Tibial artery (tissue), 4 donors: Measurements from ENCODE around the gene ADAM19.

Experiments used
- DNase-seq, 2 donors: peaks; one replicate each; pipeline ENCODE4 v3.0.0-alpha.2; 2019
- H3K27ac ChIP-seq, 2 donors: fragments of 200-600 bp; sonication (generic) in 1 of 2; 1 replicate in 1 of 2; 2 replicates in 1 of 2; pipeline ENCODE4 v1.5.1; 2018 to 2019; ENCODE audit warnings: mild to moderate bottlenecking in 1 of 2
- H3K27me3 ChIP-seq, 2 donors: fragments of 200-600 bp; sonication (generic) in 1 of 2; one replicate each; pipeline versions ENCODE4 v1.5.1 to v1.6.0; 2016 to 2019
- H3K36me3 ChIP-seq, 3 donors: fragments of 200-600 bp; sonication (generic) in 2 of 3; one replicate each; pipeline ENCODE4 v1.5.1; 2016 to 2019; ENCODE audit warnings: mild to moderate bottlenecking in 2 of 3
- H3K4me1 ChIP-seq, 4 donors: fragments of 200-600 bp; sonication (generic) in 2 of 4; 1 replicate in 3 of 4; 2 replicates in 1 of 4; pipeline ENCODE4 v1.5.1; 2016 to 2019
- H3K4me3 ChIP-seq, 2 donors: fragments of 200-600 bp; sonication (generic) in 1 of 2; 1 replicate in 1 of 2; 2 replicates in 1 of 2; pipeline ENCODE4 v1.5.1; 2018 to 2019; ENCODE audit warnings: mild to moderate bottlenecking in 2 of 2
- H3K9me3 ChIP-seq, 3 donors: fragments of 200-600 bp; sonication (generic) in 1 of 3; one replicate each; pipeline ENCODE4 v1.5.1; 2016 to 2019
- CTCF ChIP-seq, 2 experiments: fragments of 200-600 bp in 1 of 2; fragments of 450-650 bp in 1 of 2; IDR thresholded peaks; one replicate each; pipeline ENCODE4 v1.5.1; 2017 to 2019; ENCODE audit warnings: antibody characterized with exemption in 2 of 2, mild to moderate bottlenecking in 1 of 2, moderate library complexity in 1 of 2
- intact Hi-C: fragments of 100-400 bp; cut with DNase I; formaldehyde crosslinking; loops from one replicate; pipeline ENCODE4 v1.15.0; 2023; ENCODE audit warnings: low total_unique reads

ADAM19 gene

GRCh38 chr5:157538311-157538710 lies 37.3 kb downstream of the ADAM19 start:
- intact Hi-C loops = no loop called here
- no peak for DNase-seq

GRCh38 chr5:157535042-157535865 lies 40.3 kb downstream of the ADAM19 start:
- DNase-seq = peak; percentile 72 to 76
- no peaks in the 10 kb centered on the region for H3K9me3 ChIP-seq
- no peak overlapping the region for H3K4me3 ChIP-seq
- peak overlapping the region; percentile 57 to 62 for H3K27ac ChIP-seq
- no peaks in the 10 kb centered on the region for H3K27me3 ChIP-seq
- H3K4me1 ChIP-seq = peaks cover 0 to 46% (median 15%) of the 10 kb centered on the region in 4 donors
- no peak for TF ChIP-seq CTCF (IDR thresholded peaks at IDR 0.05)
- H3K36me3 ChIP-seq = peaks cover 0 to 11% (median 11%) of the 10 kb centered on the region in 3 donors
- intact Hi-C loops = no loop called here

More at GRCh38 chr5:157538311-157538710, 37.3 kb downstream of the ADAM19 start:
- Histone ChIP-seq H3K36me3 (peaks cover 0 to 11% (median 6%) of the 10 kb centered on the region in 3 donors), H3K27me3 (no peaks in the 10 kb centered on the region), H3K4me3 (no peak overlapping the region), H3K4me1 (peaks cover 0 to 72% (median 44%) of the 10 kb centered on the region in 4 donors), H3K9me3 (no peaks in the 10 kb centered on the region), H3K27ac (peak overlapping the region in 1 of 2 donors; percentile 62)
- TF ChIP-seq CTCF (IDR thresholded peaks at IDR 0.05) = no peak

GRCh38 chr5:157533011-157533481 lies 42.5 kb downstream of the ADAM19 start:
- peaks cover 0 to 34% (median 16%) of the 10 kb centered on the region in 4 donors for H3K4me1 ChIP-seq
- intact Hi-C loops = no loop called here
- TF ChIP-seq CTCF (IDR thresholded peaks at IDR 0.05) = no peak

GRCh38 chr5:157532022-157532421 lies 43.6 kb downstream of the ADAM19 start:
- H3K4me1 ChIP-seq = peaks cover 0 to 36% (median 16%) of the 10 kb centered on the region in 4 donors
- H3K27ac ChIP-seq = no peak overlapping the region
- TF ChIP-seq CTCF (IDR thresholded peaks at IDR 0.05) = no peak
- no peaks in the 10 kb centered on the region for H3K27me3 ChIP-seq
- no peak overlapping the region for H3K4me3 ChIP-seq
- peak in 1 of 2 donors; percentile 38 for DNase-seq
- H3K9me3 ChIP-seq = no peaks in the 10 kb centered on the region
- peaks cover 0 to 14% (median 6%) of the 10 kb centered on the region in 3 donors for H3K36me3 ChIP-seq
- intact Hi-C loops = no loop called here

More at GRCh38 chr5:157533011-157533481, 42.5 kb downstream of the ADAM19 start:
- no peak overlapping the region for H3K4me3 ChIP-seq
- no peaks in the 10 kb centered on the region for H3K9me3 ChIP-seq
- DNase-seq = peak in 1 of 2 donors; percentile 62
- peaks cover 0 to 14% (median 11%) of the 10 kb centered on the region in 3 donors for H3K36me3 ChIP-seq
- no peaks in the 10 kb centered on the region for H3K27me3 ChIP-seq
- peak overlapping the region in 1 of 2 donors; percentile 9 for H3K27ac ChIP-seq

- Histone ChIP-seq H3K27ac (no peak overlapping the region), H3K36me3 (peaks cover 0 to 8% (median 0%) of the 10 kb centered on the region in 3 donors), H3K4me3 (no peak overlapping the region), H3K9me3 (no peaks in the 10 kb centered on the region), H3K27me3 (no peaks in the 10 kb centered on the region), H3K4me1 (peaks cover 0 to 27% (median 9%) of the 10 kb centered on the region in 4 donors)
- no peak for TF ChIP-seq CTCF (IDR thresholded peaks at IDR 0.05)
- intact Hi-C loops = no loop called here
- peak in 1 of 2 donors; percentile 39 for DNase-seq
Observed at GRCh38 chr5:157530226-157530972, 45.2 kb downstream of the ADAM19 start.
